HepG2 (cell line): ENCODE measurements around the gene CALU. TPM values are rescaled to one million over a fixed set of nuclear protein-coding genes. Genes with fewer than 3 reads are reported as not detected.

Experiments used
- ATAC-seq: fragments of 200-7000 bp; cut with Tn5 transposase; 3 replicates; pipeline ENCODE4 v1.9.1; 2020; ENCODE audit warnings: mild to moderate bottlenecking, moderate library complexity
- BruUV-seq: library from RNA; stranded (reverse); fragments of 400-500 nt; replicated peaks from 2 replicates; lab custom pipeline; 2021; lab: Mats Ljungman, UMichigan
- CTCF ChIA-PET: fragments of 300-600 bp; formaldehyde crosslinking; extraction: SDS; loops from one replicate; lab custom pipeline; 2021; ENCODE audit warnings: low total read pairs, inconsistent platforms, low intra/inter-chr PET ratio; lab: Yijun Ruan, JAX
- POLR2A ChIA-PET: fragments of 350-600 bp; sonication (Branson Sonifier 250); formaldehyde crosslinking; loops from one replicate; lab custom pipeline; 2020; ENCODE audit warnings: antibody characterized with exemption, inconsistent platforms; lab: Yijun Ruan, JAX
- DNase-seq: peaks from one replicate; pipeline ENCODE4 v3.0.0-alpha.2; 2015; ENCODE audit warnings: low spot score
- FAIRE-seq: peaks from 3 replicates; lab custom pipeline; 2011; peaks lifted over from hg19 to GRCh38; lab: Jason Lieb, UNC
- H2AFZ ChIP-seq: one replicate; pipeline ENCODE4 v1.6.1; 2011; ENCODE audit warnings: low read length, inconsistent platforms
- H3K27ac ChIP-seq: fragments of 300-600 bp; 3 replicates; pipeline ENCODE4 v1.8.0; 2011; ENCODE audit warnings: mixed run types, mild to moderate bottlenecking, mixed read lengths, low read length, inconsistent platforms; ENCODE audit not compliant: insufficient read depth; ENCODE audit errors: extremely low read length
- H3K27me3 ChIP-seq, 2 experiments: fragments of 200-600 bp in 1 of 2; 2 replicates in 1 of 2; 3 replicates in 1 of 2; pipeline versions ENCODE4 v1.6.0 to v1.8.0; 2011; ENCODE audit warnings: low read length in 2 of 2, mild to moderate bottlenecking in 2 of 2, moderate library complexity in 2 of 2, inconsistent platforms in 1 of 2; ENCODE audit not compliant: insufficient read depth in 2 of 2, control insufficient read depth in 1 of 2
- H3K36me3 ChIP-seq, 2 experiments: fragments of 200-600 bp in 1 of 2; replicated peaks in 1 of 2; 2 replicates in 1 of 2; 3 replicates in 1 of 2; pipeline versions ENCODE4 v1.5.1 to v1.8.0; 2011; ENCODE audit warnings: low read length in 2 of 2, inconsistent platforms in 1 of 2; ENCODE audit not compliant: insufficient read depth in 2 of 2, control insufficient read depth in 1 of 2
- H3K4me1 ChIP-seq: 2 replicates; pipeline ENCODE4 v1.5.1; 2012; ENCODE audit warnings: low read length, inconsistent platforms; ENCODE audit not compliant: insufficient read depth
- H3K4me2 ChIP-seq: 2 replicates; pipeline ENCODE4 v1.6.0; 2011; ENCODE audit warnings: low read depth, low read length, inconsistent platforms
- H3K4me3 ChIP-seq, 3 experiments: fragments of 200-600 bp in 1 of 3; sonication (generic), shearing (Covaris generic) in 1 of 3; replicated peaks in 1 of 3; 2 replicates each; pipeline ENCODE4 v1.5.1; 2011 to 2016; ENCODE audit warnings: low read length in 3 of 3, inconsistent platforms in 2 of 3, low read depth in 2 of 3, mild to moderate bottlenecking in 2 of 3, control low read depth in 1 of 3, mixed read lengths in 1 of 3; ENCODE audit not compliant: insufficient read depth in 1 of 3
- H3K79me2 ChIP-seq: one replicate; pipeline ENCODE4 v1.6.1; 2011; ENCODE audit warnings: low read length, inconsistent platforms; ENCODE audit not compliant: insufficient read depth
- H3K9ac ChIP-seq: 2 replicates; pipeline ENCODE4 v1.6.0; 2011; ENCODE audit warnings: mild to moderate bottlenecking, low read depth, low read length, inconsistent platforms; ENCODE audit not compliant: insufficient read depth
- H3K9me3 ChIP-seq: 2 replicates; pipeline ENCODE4 v1.5.1; 2012; ENCODE audit warnings: mild to moderate bottlenecking, low read length
- H4K20me1 ChIP-seq: 2 replicates; pipeline ENCODE4 v1.6.0; 2011; ENCODE audit warnings: inconsistent platforms, mild to moderate bottlenecking, low read length, moderate library complexity; ENCODE audit not compliant: insufficient read depth
- CBX2 ChIP-seq, 2 experiments: fragments of 200-600 bp in 1 of 2; sonication (generic); formaldehyde crosslinking in 1 of 2; IDR thresholded peaks; 2 replicates each; pipeline versions ENCODE4 v1.7.0 to v1.8.1; 2018 to 2022; ENCODE audit warnings: low read depth in 2 of 2, low read length in 1 of 2, mild to moderate bottlenecking in 1 of 2, missing genetic modification reagents in 1 of 2
- HNF4G ChIP-seq, 2 experiments: sonication (generic) in 1 of 2; formaldehyde crosslinking in 1 of 2; IDR thresholded peaks; 2 replicates each; pipeline versions ENCODE4 v1.4.0 to v1.6.1; 2011 to 2020; ENCODE audit warnings: borderline replicate concordance in 2 of 2, low read depth in 2 of 2, mild to moderate bottlenecking in 2 of 2, low read length in 1 of 2, missing genetic modification reagents in 1 of 2, moderate library complexity in 1 of 2
- SMAD3 ChIP-seq: sonication (generic); formaldehyde crosslinking; IDR thresholded peaks from 2 replicates; pipeline ENCODE4 v1.4.0; 2020; ENCODE audit warnings: missing genetic modification reagents
- SYNCRIP ChIP-seq: fragments of 200-400 bp; formaldehyde crosslinking; IDR thresholded peaks from 2 replicates; pipeline ENCODE4 v1.6.1; 2018; ENCODE audit warnings: mild to moderate bottlenecking, low read depth, low read length; ENCODE audit not compliant: insufficient read depth
- U2AF1 ChIP-seq: fragments of 200-400 bp; formaldehyde crosslinking; optimal IDR thresholded peaks from 2 replicates; pipeline ENCODE3; 2017; ENCODE audit warnings: mild to moderate bottlenecking, low read depth, low read length
- ZNF407 ChIP-seq: sonication (generic); formaldehyde crosslinking; IDR thresholded peaks from one replicate; pipeline ENCODE4 v1.5.1; 2020; ENCODE audit warnings: mild to moderate bottlenecking, missing genetic modification reagents; ENCODE audit errors: not compliant biosample characterization
- ZNF512B ChIP-seq: sonication (generic); formaldehyde crosslinking; IDR thresholded peaks from 2 replicates; pipeline ENCODE4 v1.5.1; 2020; ENCODE audit warnings: missing genetic modification reagents, mild to moderate bottlenecking, borderline replicate concordance
- WGBS: methylation state at CpG from one replicate; pipeline ENCODE4 v1.1.6; 2017; ENCODE audit warnings: low lambda C conversion rate; 5-methylcytosine and 5-hydroxymethylcytosine counted together
- in situ Hi-C: cut with HindIII; loops from 2 replicates; pipeline ENCODE4 v1.10.0; 2017; ENCODE audit warnings: low pct_unique_long_range_greater_than_20kb; ENCODE audit not compliant: extremely low pct_ligation_motif_present
- intact Hi-C: fragments of 100-400 bp; cut with micrococcal nuclease; formaldehyde crosslinking; loops from one replicate; pipeline ENCODE4 v1.10.0; 2022; ENCODE audit not compliant: unreplicated experiment
- polyA plus RNA-seq, 8 experiments: library from polyadenylated mRNA; depleted of rRNA in 3 of 8; stranded (reverse) in 7 of 8; unstranded in 1 of 8; fragments of >200 nt; fragmentation: Illumina TruSeq in 4 of 8; extraction: Trizol in 4 of 8; gene quantifications; 2 replicates each; pipeline versions ENCODE4 v1.2.1 to v1.2.3, GENCODE V29; 2011 to 2016; ENCODE audit warnings: low read depth in 4 of 8, missing spikeins in 1 of 8, mixed read lengths in 1 of 8; ENCODE audit not compliant: insufficient read depth in 1 of 8
- total RNA-seq, 5 experiments: library from RNA; depleted of rRNA; stranded (reverse); fragments of >200 nt; fragmentation: Illumina TruSeq; extraction: Trizol; gene quantifications; 2 replicates each; pipeline ENCODE4 v1.2.3, GENCODE V29; 2016; ENCODE audit warnings: low read depth in 1 of 5

CALU gene
- total and polyA plus RNA-seq, 2 of the 13 experiments (the other 11 are each of a cell fraction or from before 2014, with no cell fraction given): 198 to 252 TPM

GRCh38 chr7:128701062-128701785, 37.9 kb upstream of the CALU start (continued):
- TF ChIP-seq SMAD3 (CRISPR knock-in tag): no peak
- TF ChIP-seq U2AF1: no peak
- no peak for TF ChIP-seq CBX2 (IDR thresholded peaks at IDR 0.05; ENCODE audit: low read depth, low read length)
- no peak for TF ChIP-seq CBX2 (CRISPR knock-in tag; IDR thresholded peaks at IDR 0.05; ENCODE audit: low read depth)
- no peak for TF ChIP-seq HNF4G (IDR thresholded peaks at IDR 0.05; ENCODE audit: borderline replicate concordance, low read depth, low read length)
- TF ChIP-seq HNF4G (CRISPR knock-in tag; IDR thresholded peaks at IDR 0.05; ENCODE audit: borderline replicate concordance, low read depth): no peak
- TF ChIP-seq ZNF512B (CRISPR knock-in tag): no peak

DNA sequence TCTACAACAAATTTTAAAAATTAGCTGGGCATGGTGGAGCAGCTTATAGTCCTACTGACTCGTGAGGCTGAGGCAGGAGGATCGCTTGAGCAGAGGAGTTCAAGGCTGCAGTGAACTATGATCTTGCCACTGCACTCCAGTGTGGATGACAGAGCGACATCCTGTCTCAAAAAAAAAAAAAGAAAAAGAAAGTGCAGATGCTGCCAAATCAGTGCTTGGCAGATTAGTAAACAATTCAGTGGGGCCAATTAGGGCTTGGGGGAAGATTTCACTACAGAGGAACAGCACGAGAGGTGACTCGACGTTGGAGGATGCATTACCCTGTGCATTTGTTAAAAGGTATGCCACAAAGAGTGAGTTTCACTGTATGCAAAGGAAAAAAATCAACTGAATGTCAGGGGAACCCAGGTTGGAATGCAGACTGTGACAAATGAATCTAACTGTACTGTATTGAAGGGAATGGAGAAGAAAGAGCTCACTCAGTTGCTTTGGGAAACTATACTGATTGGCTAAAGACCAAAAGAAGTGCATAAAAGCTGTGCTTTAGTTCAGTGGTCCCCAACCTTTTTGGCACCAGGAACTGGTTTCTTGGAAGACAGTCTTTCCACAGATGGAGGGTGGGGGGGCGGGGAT, 35.4 kb upstream of the CALU start:
- intact Hi-C loops (no loop called here), in situ Hi-C loops (no loop called here)
- ATAC-seq (no peak), FAIRE-seq (no peak), DNase-seq (no peak)
- no peaks in the 10 kb centered on the region for H3K79me2 ChIP-seq
- WGBS: 12% methylated on average over 7 of the region's 7 CpGs
- no peak overlapping the region for H3K4me3 ChIP-seq
- no peaks in the 10 kb centered on the region for H4K20me1 ChIP-seq
- H3K27me3 ChIP-seq: peaks cover 0 to 22% of the 10 kb centered on the region in 2 experiments; a peak in 2 of 5 replicates
- H3K9me3 ChIP-seq: no peaks in the 10 kb centered on the region
- ChIA-PET POLR2A (no interaction called here), CTCF (no interaction called here)
- H3K4me2 ChIP-seq: no peak overlapping the region
- H3K4me1 ChIP-seq: peaks cover 6% of the 10 kb centered on the region
- no peak overlapping the region for H2AFZ ChIP-seq
- H3K9ac ChIP-seq: no peak overlapping the region
- no peaks in the 10 kb centered on the region for H3K36me3 ChIP-seq
- H3K27ac ChIP-seq: no peak overlapping the region
- BruUV-seq: no TSS peak
- TF ChIP-seq ZNF407 (no peak), SYNCRIP (no peak)
